OCI-LY1 (cell line): ENCODE measurements around the gene INSRR.

ENCODE experiments used
- EZH2 ChIP-seq: fragments of 200-600 bp; sonication (generic), shearing (Covaris generic); IDR thresholded peaks from 2 replicates; pipeline ENCODE4 v1.8.0; 2017; ENCODE audit warnings: borderline replicate concordance, mixed run types, mild to moderate bottlenecking, antibody characterized with exemption, low read length, moderate library complexity, mixed read lengths
- TF ChIP-seq, protein P1 (sequence below): fragments of 200-600 bp; sonication (generic), shearing (Covaris generic); IDR thresholded peaks from 2 replicates; pipeline ENCODE4 v1.5.1; 2017; ENCODE audit warnings: mild to moderate bottlenecking, antibody characterized with exemption, low read length, moderate library complexity, mixed read lengths

DNA sequence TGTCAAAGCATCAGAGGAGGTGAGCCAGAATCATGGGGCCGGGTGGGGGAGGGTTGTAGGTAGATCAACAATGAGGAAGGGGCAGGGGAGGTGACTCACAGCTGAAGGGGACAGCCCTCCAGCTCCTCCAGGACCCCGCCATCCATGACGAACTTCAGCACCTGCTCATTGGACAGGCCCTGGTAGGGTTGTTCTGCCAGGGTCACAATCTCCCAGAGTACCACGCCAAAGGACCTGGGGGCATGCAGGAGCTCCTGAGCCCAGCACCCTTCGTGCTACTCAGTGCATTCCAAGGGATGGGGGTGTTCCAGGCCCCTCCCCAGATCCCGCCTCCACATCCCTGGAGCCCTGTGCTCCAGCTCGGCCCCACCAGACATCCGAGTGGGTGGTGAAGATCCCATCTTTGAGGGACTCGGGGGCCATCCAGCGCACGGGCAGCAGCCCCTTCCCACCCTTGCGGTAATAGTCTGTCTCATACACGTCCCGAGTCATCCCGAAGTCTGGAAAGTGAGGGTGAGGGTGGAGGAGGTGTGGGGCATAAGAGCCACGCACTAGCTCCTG lies 17.5 kb downstream of the INSRR start:
- TF ChIP-seq, protein P1, sequence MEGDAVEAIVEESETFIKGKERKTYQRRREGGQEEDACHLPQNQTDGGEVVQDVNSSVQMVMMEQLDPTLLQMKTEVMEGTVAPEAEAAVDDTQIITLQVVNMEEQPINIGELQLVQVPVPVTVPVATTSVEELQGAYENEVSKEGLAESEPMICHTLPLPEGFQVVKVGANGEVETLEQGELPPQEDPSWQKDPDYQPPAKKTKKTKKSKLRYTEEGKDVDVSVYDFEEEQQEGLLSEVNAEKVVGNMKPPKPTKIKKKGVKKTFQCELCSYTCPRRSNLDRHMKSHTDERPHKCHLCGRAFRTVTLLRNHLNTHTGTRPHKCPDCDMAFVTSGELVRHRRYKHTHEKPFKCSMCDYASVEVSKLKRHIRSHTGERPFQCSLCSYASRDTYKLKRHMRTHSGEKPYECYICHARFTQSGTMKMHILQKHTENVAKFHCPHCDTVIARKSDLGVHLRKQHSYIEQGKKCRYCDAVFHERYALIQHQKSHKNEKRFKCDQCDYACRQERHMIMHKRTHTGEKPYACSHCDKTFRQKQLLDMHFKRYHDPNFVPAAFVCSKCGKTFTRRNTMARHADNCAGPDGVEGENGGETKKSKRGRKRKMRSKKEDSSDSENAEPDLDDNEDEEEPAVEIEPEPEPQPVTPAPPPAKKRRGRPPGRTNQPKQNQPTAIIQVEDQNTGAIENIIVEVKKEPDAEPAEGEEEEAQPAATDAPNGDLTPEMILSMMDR: no peak
- no peak for TF ChIP-seq EZH2
